Right lobe of liver (tissue), 4 donors: ENCODE measurements around the gene MYOZ3.

Source experiments
- CTCF ChIP-seq, 4 donors: fragments of 200-600 bp in 3 of 4; fragments of 450-650 bp in 1 of 4; IDR thresholded peaks; one replicate each; pipeline versions ENCODE4 v1.5.1 to v1.8.0; 2016 to 2022; ENCODE audit warnings: antibody characterized with exemption in 4 of 4, mild to moderate bottlenecking in 2 of 4
- POLR2A ChIP-seq: fragments of 450-650 bp; IDR thresholded peaks from one replicate; pipeline ENCODE4 v1.6.1; 2017; ENCODE audit warnings: antibody characterized with exemption, mild to moderate bottlenecking
- donor health status: DM: no; HTN: no; CAD: no.
- donor health status: DM: no; HTN: no; CAD: no.
- donor health status: DM: no; HTN: yes; CAD: no.

GRCh38 chr5:150621301-150621700 is 39.8 kb upstream of the MYOZ3 start:
- TF ChIP-seq CTCF (IDR thresholded peaks at IDR 0.05) (no peak), POLR2A (no peak)
